Measurements from ENCODE around the gene LYRM9. TPM values are rescaled to one million over a fixed set of nuclear protein-coding genes. Genes with fewer than 3 reads are reported as not detected.

Gene LYRM9
- total RNA-seq, 1 donor from 2014 or later: 3.5 TPM

- Histone ChIP-seq H3K36me3 (ENCODE audit: insufficient read depth, low read length) (no peaks in the 10 kb centered on the region), H3K9ac (ENCODE audit: low read length) (no peak overlapping the region), H3K4me1 (ENCODE audit: insufficient read depth, low read length) (peaks cover 3% of the 10 kb centered on the region), H3K4me3 (ENCODE audit: insufficient read depth, low read depth, low read length) (no peak overlapping the region), H3K9me3 (ENCODE audit: insufficient read depth, low read depth, low read length) (no peaks in the 10 kb centered on the region), H3K79me2 (ENCODE audit: insufficient read depth, low read length) (no peaks in the 10 kb centered on the region), H3K27ac (ENCODE audit: low read depth, low read length) (no peak overlapping the region), H4K20me1 (ENCODE audit: insufficient read depth, low read length) (no peaks in the 10 kb centered on the region), H2AFZ (ENCODE audit: low read depth, low read length) (no peak overlapping the region), H3K27me3 (ENCODE audit: insufficient read depth, low read length) (peaks cover 11% of the 10 kb centered on the region), H3K4me2 (ENCODE audit: low read length) (no peak overlapping the region)
- H3K4me3 Mint-ChIP-seq (ENCODE audit: unreplicated experiment): no peak overlapping the region
- FAIRE-seq (no peak), DNase-seq (ENCODE audit: low read depth) (no peak)
- peaks cover 2% of the 10 kb centered on the region for H3K36me3 Mint-ChIP-seq (ENCODE audit: low read depth, unreplicated experiment)
- no peak overlapping the region for H3K27ac Mint-ChIP-seq (ENCODE audit: unreplicated experiment)
- H3K27me3 Mint-ChIP-seq (ENCODE audit: low read depth, unreplicated experiment): peaks cover 3% of the 10 kb centered on the region
- H3K4me1 Mint-ChIP-seq (ENCODE audit: low read depth, unreplicated experiment): peaks cover 18% of the 10 kb centered on the region
- TF ChIP-seq EZH2 (IDR thresholded peaks at IDR 0.05; ENCODE audit: insufficient read depth, low read length) (no peak), CTCF (IDR thresholded peaks at IDR 0.05; ENCODE audit: insufficient read depth, low read depth, low read length) (no peak)
- peaks cover 2% of the 10 kb centered on the region for H3K9me3 Mint-ChIP-seq (ENCODE audit: unreplicated experiment)
These were observed 1.3 kb downstream of the LYRM9 start for GRCh38 chr17:27891841-27892240.

DNA sequence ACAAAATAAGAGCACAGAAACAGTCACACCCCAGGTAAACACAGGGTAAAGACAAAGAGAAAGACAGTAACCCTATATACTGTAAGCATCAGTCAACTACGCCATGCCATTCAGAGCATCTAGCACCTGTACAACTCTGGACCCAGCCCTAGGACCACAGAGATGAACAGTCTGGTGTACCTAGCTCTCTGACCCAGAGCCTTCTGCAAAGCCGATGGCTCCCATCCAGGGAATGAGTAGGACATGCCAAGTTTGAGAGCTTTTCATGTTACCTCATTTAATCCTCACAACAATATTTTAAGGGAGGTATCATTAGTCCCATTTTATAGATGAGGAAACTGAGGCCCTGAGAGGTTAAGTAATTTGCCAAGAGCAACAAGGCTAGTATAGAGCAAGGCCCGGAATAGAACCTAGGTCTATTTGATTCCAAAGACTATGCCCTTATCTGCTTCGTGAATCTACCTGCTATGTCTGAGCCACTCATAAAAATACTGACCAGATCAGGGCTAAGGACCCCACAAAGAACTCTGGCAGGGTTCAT lies 3.4 kb downstream of the LYRM9 start:
- Histone ChIP-seq H3K79me2 (ENCODE audit: insufficient read depth, low read length) (no peaks in the 10 kb centered on the region), H3K27ac (ENCODE audit: low read depth, low read length) (no peak overlapping the region), H3K4me3 (ENCODE audit: insufficient read depth, low read depth, low read length) (no peak overlapping the region), H4K20me1 (ENCODE audit: insufficient read depth, low read length) (no peaks in the 10 kb centered on the region), H3K36me3 (ENCODE audit: insufficient read depth, low read length) (no peaks in the 10 kb centered on the region), H3K4me1 (ENCODE audit: insufficient read depth, low read length) (peaks cover 3% of the 10 kb centered on the region), H3K27me3 (ENCODE audit: insufficient read depth, low read length) (no peaks in the 10 kb centered on the region), H3K4me2 (ENCODE audit: low read length) (no peak overlapping the region), H3K9me3 (ENCODE audit: insufficient read depth, low read depth, low read length) (no peaks in the 10 kb centered on the region), H3K9ac (ENCODE audit: low read length) (no peak overlapping the region), H2AFZ (ENCODE audit: low read depth, low read length) (no peak overlapping the region)
- H3K27ac Mint-ChIP-seq (ENCODE audit: unreplicated experiment): peak overlapping the region; percentile 22
- no peak for TF ChIP-seq EZH2 (IDR thresholded peaks at IDR 0.05; ENCODE audit: insufficient read depth, low read length)
- TF ChIP-seq CTCF (IDR thresholded peaks at IDR 0.05; ENCODE audit: insufficient read depth, low read depth, low read length): no peak
- peaks cover 3% of the 10 kb centered on the region for H3K27me3 Mint-ChIP-seq (ENCODE audit: low read depth, unreplicated experiment)
- H3K9me3 Mint-ChIP-seq (ENCODE audit: unreplicated experiment): peaks cover 4% of the 10 kb centered on the region
- no peak overlapping the region for H3K4me3 Mint-ChIP-seq (ENCODE audit: unreplicated experiment)
- DNase-seq (ENCODE audit: low read depth): no peak
- H3K36me3 Mint-ChIP-seq (ENCODE audit: low read depth, unreplicated experiment): peaks cover 2% of the 10 kb centered on the region
- peaks cover 18% of the 10 kb centered on the region for H3K4me1 Mint-ChIP-seq (ENCODE audit: low read depth, unreplicated experiment)
- no peak for FAIRE-seq

DNA sequence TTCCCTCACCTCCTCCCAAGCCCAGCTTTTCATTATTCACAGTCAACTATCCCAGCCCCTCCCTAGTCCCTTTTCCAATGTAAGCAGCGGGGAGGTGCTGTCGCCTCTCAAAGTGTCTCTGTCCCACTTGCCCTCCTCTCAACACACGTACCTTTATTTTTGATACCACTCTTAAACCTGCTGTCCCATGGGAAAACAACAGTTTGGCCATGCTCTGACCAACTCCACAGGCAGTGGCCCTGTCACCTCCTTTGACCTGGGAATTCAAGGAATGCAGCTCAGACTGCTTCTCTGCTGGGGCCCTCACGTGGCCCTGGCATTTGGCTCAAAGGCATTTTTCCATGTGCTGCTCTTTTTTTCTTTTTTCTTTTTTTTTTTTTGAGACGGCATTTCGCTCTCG lies 4.2 kb downstream of the LYRM9 start:
- Mint-ChIP-seq H3K36me3 (ENCODE audit: low read depth, unreplicated experiment) (peaks cover 2% of the 10 kb centered on the region), H3K27me3 (ENCODE audit: low read depth, unreplicated experiment) (peaks cover 5% of the 10 kb centered on the region), H3K4me3 (ENCODE audit: unreplicated experiment) (peak overlapping the region; percentile 47), H3K27ac (ENCODE audit: unreplicated experiment) (peak overlapping the region; percentile 28), H3K9me3 (ENCODE audit: unreplicated experiment) (peaks cover 4% of the 10 kb centered on the region), H3K4me1 (ENCODE audit: low read depth, unreplicated experiment) (peaks cover 17% of the 10 kb centered on the region)
- no peaks in the 10 kb centered on the region for H4K20me1 ChIP-seq (ENCODE audit: insufficient read depth, low read length)
- TF ChIP-seq EZH2 (IDR thresholded peaks at IDR 0.05; ENCODE audit: insufficient read depth, low read length) (no peak), CTCF (IDR thresholded peaks at IDR 0.05; ENCODE audit: insufficient read depth, low read depth, low read length) (no peak)
- no peak overlapping the region for H3K4me3 ChIP-seq (ENCODE audit: insufficient read depth, low read depth, low read length)
- FAIRE-seq (no peak), DNase-seq (ENCODE audit: low read depth) (no peak)
- H3K4me2 ChIP-seq (ENCODE audit: low read length): no peak overlapping the region
- H3K36me3 ChIP-seq (ENCODE audit: insufficient read depth, low read length): no peaks in the 10 kb centered on the region
- H3K27me3 ChIP-seq (ENCODE audit: insufficient read depth, low read length): no peaks in the 10 kb centered on the region
- H3K9ac ChIP-seq (ENCODE audit: low read length): no peak overlapping the region
- no peak overlapping the region for H3K27ac ChIP-seq (ENCODE audit: low read depth, low read length)
- no peaks in the 10 kb centered on the region for H3K79me2 ChIP-seq (ENCODE audit: insufficient read depth, low read length)
- H3K9me3 ChIP-seq (ENCODE audit: insufficient read depth, low read depth, low read length): no peaks in the 10 kb centered on the region
- no peak overlapping the region for H2AFZ ChIP-seq (ENCODE audit: low read depth, low read length)
- H3K4me1 ChIP-seq (ENCODE audit: insufficient read depth, low read length): peaks cover 3% of the 10 kb centered on the region
